Raji (cell line): ENCODE measurements around the gene PRPSAP1.

Experiments
- POLR2A ChIP-seq: IDR thresholded peaks from 2 replicates; pipeline ENCODE4 v1.6.1; 2011; ENCODE audit warnings: low read depth, low read length, control low read depth; ENCODE audit not compliant: insufficient read depth

Gene PRPSAP1

GRCh38 chr17:76385892-76386786, 32.4 kb upstream of the PRPSAP1 start:
- no peak for TF ChIP-seq POLR2A

GRCh38 chr17:76384987-76385891, 31.5 kb upstream of the PRPSAP1 start:
- no peak for TF ChIP-seq POLR2A

- no peak for TF ChIP-seq POLR2A
Observed at GRCh38 chr17:76384222-76384986, 30.7 kb upstream of the PRPSAP1 start, which contains the start of gene SPHK1. Gene SPHK1 (plus strand): TSS chr17:76384609. CDS start chr17:76385645, 1,036 bp downstream.

- no peak for TF ChIP-seq POLR2A
Observed at GRCh38 chr17:76383546-76384221, 30.0 kb upstream of the PRPSAP1 start.

GRCh38 chr17:76382803-76383545, 29.3 kb upstream of the PRPSAP1 start:
- TF ChIP-seq POLR2A = no peak

GRCh38 chr17:76382351-76382802, 28.7 kb upstream of the PRPSAP1 start:
- TF ChIP-seq POLR2A = no peak

- TF ChIP-seq POLR2A = no peak
Observed at GRCh38 chr17:76381633-76382350, 28.1 kb upstream of the PRPSAP1 start.

- TF ChIP-seq POLR2A = no peak
Observed at GRCh38 chr17:76379646-76380376, 26.1 kb upstream of the PRPSAP1 start.

GRCh38 chr17:76379275-76379641, 25.5 kb upstream of the PRPSAP1 start:
- TF ChIP-seq POLR2A = no peak

- TF ChIP-seq POLR2A = no peak
Observed at GRCh38 chr17:76378548-76379274, 25.0 kb upstream of the PRPSAP1 start.

GRCh38 chr17:76376318-76377133, 22.8 kb upstream of the PRPSAP1 start:
- TF ChIP-seq POLR2A = no peak
